ENCODE data around the gene FAM222A. TPM values are rescaled to one million over a fixed set of nuclear protein-coding genes. Genes with fewer than 3 reads are reported as not detected.
"Not testable (repeated sequence)": the region's sequence is repeated elsewhere in the genome, so short reads cannot be mapped to it uniquely, and the experiment has no call there.

FAM222A gene
- total RNA-seq, 1 donor from 2014 or later: 4.1 TPM

DNA sequence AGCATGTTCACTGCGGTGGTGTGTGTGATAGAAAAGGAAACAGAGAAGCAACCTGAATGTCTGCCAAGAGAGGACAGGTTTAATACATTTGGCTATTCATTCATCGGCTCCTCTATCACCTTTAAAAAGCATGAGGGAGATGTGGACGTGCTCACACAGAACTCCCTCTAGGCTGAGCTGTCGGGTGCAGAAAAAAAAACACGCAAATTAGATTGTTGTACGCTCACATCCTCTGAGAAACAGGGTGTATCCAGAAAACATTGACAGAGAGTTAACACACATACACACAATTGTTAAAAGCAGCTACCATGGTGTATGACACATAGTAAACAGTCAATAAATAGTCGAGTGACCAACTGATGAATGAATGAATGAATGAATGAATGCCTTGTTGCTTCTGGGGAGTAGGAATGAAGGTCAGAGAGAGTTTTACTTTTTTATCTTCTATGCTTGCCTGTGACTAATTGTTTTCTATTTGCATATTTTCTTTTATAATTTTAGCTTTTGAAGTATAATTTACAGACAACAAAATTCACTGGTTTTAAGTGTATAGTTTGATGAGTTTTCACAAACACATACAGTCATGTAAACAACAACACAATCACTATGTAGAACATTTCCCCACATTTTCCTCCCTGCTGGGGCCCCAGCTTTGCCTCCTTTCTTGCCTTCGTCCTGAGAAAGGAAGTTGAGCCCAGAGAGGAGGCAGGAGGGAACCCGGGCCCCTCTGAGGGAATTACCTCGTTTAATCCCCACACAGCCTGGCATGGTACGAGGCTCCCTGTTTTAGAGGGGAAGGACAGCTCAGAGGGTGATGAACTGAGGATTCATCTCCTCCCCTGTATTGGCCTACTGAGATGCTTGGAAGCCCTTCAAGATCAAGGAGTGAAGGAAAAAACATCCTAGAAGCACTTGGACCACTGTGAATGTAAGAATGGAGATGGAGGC, 19.7 kb upstream of the FAM222A start:
- DNase-seq (ENCODE audit: low spot score): peak; percentile 57

DNA sequence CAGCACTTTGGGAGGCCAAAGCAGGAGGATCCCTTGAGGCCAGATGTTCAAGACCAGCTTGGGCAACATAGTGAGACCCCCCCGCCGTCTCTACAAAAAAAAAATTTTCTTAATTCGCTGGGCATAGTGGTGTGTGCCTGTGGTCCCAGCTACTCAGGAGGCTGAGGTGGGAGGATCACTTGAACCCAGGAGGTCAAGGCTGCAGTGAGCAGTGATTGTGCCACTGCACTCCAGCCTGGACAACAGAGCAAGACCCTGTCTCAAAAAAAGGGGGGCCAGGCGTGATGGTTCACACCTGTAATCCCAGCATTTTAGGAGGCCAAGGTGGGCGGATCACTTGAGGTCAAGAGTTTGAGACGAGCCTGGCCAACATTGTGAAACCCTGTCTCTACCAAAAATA, 19.0 kb upstream of the FAM222A start:
- DNase-seq (ENCODE audit: low spot score): not testable (repeated sequence)

DNA sequence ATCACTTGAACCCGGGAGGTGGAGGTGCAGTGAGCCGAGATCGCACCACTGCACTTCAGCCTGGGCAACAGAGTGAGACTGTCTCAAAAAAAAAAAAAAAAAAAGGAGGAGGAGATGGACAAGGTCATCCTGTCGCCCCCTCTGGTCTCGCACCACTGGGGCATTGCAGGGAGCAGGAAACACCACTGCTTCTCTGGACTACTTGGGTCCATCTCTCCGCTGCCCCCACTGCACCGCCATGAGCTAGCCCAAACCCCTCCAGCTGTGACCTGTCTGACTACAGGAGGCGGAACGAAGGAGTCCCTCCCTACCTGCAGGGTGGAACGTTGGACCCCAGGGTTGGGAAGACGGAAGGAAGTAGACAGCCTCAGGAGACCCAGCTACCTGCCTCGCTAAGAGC, 18.2 kb upstream of the FAM222A start:
- no peak for DNase-seq (ENCODE audit: low spot score)

DNA sequence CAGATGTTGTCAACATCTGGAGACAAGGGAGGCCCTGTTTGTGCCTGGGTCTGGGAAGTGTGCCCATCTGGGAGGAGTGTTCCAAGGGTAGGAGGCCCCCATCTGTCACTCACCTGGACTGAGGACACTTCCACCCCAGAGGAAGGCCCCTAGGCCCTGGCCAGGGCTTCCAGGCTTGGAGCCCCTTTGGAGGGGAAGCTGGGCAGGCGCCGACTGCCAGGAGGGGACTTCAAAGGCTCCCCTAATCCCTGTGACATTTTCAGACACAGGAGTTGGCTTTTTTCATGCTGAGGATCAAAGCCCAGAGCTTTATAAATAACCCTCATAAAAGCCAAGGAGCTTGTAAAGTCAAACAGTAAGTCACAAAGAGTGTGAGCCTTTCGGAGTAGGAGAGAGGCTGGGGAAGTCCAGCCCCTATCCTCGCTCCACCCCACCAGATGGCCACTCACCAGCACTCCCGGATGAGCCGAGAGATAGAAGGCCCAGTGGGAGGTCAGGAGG, 17.6 kb upstream of the FAM222A start:
- peak; percentile 97 for DNase-seq (ENCODE audit: low spot score)

DNA sequence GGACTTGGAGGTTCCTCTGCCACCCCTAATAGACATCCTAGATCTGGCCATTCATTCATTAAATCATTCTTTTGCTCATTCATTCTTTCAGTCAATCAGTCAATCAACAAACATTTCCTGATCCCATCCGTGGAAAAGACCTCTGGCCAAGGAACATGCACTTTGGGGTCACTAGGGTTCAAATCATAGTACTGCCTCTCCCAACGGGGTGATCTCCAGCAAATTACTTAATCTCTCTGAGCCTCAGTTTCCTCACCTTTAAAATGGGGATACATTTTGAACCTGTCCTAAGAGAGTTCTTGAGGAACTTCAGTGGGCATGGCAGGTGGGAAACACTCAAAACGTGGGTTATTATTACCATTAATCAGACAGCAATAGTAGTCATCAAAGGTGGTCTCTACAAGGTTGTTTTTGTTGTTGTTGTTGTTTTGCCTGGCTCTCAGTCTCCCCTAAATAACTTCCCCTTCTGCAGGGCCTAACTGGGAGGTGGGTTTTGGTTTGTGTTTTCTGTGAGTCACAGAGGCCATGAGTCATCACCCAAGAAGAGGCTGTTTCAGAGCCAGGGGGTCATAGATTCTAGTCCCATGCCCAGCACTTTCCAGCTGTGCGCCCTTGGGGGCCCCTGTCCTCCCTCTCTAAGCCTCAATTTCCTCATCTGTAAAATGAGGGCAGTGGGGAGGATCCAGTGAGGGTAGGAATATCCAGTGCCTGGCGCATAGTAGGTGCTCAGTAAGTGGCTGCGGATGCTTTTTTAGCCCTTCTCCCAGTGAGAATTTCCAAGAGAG, 16.9 kb upstream of the FAM222A start:
- peak; percentile 44 for DNase-seq (ENCODE audit: low spot score)

DNA sequence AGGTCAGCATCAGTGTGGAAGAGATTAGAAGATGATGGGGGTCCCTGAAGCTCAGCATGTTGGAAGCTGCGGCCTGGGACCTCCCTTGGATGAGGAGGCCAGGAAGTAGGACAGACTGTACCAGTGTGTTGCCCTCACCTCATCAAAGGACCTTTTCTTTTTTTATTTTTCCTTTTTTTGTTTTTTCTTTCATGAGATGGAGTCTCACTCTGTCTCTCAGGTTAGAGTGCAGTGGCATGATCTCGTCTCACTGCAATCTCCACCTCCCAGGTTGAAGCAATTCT, 16.4 kb upstream of the FAM222A start:
- DNase-seq (ENCODE audit: low spot score): no peak

DNA sequence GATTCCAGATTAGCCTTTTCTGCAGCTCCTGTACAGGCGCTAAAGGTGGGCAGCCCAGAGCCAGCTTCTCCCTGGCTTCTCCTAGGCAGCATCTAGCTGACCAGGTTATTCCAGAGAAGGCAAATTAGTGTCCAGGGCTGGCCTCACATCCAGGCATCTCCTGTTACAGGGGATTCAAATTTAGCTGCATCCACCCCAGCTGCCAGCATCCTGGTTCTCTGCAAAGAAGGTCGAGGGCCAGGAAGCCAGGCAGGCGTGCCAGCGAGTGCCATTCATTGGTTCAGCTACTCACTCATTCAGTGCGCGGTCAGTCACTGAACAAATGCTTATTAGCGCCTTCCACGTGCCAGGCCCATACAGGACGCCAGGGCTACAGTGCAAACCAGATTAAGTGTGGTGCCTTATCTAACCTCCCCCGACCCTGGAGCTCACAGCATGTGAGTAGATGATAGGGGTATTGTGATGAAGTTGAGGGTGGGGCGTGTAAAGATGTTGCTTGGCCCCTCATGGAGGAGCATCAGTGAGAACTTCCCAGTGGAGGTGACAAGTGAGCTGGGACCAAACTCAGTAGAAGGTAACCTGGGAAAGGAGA, 15.7 kb upstream of the FAM222A start:
- DNase-seq (ENCODE audit: low spot score): no peak

DNA sequence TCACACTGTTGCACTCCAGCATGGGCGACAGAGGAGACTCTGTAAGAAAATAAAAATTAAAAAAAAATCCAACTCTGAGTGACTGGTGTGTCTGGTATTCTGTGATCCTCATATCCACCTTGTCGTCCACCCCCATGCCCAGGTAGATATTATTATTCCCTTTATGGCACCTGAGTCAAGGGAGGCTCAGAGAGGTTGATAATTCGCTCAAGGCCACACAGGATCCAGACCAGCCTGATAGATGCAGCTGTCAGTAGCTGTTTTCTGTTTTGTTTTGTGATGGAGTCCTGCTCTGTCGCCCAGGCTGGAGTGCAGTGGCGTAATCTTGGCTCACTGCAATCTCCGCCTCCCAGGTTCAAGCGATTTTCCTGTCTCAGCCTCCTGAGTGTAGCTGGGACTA, 14.8 kb upstream of the FAM222A start:
- no peak for DNase-seq (ENCODE audit: low spot score)

DNA sequence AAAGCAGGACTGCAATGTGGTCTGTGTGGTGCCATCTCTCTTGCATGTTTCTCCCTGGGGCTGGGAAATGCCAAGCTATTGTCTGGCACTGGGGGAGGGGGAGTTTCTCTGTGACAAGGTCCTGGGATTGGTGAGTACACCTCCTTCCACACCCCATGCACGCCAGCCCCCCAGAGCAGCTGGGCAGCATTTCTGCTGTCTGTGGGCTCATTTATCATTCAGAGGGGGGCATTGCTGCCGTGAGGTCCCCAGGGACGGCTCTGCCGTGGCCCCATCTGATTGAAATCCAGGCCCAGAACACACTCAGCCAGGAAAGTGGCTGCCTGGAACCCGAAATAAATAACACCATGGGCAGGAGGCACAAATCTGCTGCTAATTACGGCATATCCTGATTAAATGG, 12.6 kb upstream of the FAM222A start:
- no peak for DNase-seq (ENCODE audit: low spot score)

DNA sequence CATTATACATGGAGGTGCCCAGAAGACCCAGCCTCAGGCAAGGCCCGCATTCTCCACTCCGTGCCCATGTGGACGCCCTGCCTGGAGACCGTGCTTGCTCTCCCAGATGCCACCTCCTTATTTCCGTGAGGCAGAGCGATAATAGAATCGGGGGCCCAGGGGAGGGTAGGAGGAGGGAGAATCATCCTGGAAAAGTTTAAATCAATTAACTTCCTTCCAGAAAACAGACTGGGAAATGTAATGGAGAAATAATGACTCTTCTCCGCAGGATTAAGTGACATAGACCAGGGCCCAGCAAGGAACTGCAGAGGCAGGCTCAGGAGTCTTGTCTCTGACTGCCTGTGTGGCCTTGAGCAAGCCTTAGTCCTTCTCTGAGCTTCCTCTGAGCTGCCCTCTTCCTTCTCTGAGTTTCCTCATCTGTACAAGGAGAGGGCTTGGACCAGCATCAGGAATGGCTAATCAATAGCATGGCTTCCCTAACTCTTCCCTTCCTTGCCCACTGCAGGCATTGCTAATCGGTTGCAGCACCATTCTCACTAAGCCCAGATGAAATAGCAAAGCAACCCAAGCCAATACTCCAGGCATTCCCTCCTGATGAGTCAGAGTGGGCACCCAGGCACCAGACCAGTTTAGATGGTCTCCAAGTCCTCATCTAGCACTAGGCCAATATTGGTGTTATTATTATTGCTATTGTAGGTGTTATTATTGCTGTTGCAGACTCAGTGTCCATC, 11.3 kb upstream of the FAM222A start:
- DNase-seq (ENCODE audit: low spot score): no peak

DNA sequence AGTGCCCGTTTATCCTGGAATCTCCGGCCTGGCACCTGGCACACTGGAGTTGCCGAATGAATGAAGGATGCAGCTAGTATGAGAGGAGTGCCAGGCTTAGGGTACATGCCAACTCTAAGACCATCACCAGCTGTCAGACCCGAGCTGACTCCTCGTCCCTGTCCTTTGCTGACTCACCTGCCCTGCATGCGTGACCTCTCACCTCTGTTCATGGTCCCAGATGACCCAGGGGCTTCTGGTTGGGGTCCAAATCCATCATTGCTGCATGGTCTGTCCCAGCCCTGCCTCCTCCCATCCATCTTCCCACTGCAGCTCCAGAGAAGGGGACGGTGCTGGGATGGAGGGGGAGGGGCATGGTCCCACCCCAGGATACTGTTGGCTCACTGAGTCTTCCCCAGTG, 9.9 kb upstream of the FAM222A start:
- no peak for DNase-seq (ENCODE audit: low spot score)

DNA sequence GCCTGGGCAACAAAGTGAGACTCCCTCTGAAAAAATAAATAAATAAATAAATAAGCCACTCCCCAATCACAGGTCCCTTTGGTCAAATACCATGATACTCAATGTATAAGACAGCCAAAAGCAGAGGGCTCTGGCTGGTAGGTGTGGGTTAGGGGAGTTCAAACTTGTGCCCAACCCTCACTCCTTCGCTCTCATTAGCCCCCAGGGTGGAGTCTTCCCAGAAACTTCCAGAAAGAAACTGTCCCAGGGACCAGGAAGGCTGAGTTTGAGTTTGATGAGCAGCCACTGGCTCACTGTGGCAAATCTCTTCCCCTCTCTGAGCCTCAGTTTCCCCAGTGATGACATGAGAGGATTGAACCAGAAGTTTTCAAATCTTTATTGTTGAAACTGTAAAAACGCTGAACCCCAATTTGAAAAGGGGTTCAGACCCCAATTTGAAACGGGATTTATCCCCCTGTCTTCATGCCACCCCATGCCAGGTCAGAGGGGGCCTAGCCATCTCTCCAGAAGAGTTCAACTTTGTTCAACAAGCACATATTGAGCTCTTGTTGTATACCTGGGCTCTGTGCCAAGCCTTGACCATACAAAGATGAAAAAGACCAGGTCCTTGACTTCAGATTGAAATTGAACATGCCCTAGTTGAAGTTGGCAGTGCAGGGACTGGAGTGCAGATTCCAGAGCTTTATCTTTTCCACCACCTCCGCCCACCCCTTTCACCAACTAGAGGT, 9.1 kb upstream of the FAM222A start:
- DNase-seq (ENCODE audit: low spot score): no peak

DNA sequence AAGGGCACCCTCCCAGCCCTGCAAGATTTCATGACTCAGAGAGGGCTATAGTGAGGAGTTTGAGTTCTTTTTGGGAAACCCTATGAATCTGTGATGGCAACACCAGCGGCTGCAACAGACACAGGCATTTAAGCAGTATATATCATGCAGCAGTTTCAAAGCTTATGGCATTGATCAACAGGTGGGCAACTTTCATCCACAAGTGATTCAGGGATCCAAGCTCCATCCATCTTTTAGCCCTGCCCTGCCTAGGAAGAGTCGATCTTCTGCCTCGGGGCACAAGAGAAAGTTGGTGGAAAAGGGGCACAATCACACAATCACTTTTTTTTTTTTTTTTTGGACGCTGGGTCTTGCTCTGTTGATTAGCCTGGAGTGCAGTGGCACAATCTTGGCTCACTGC, 8.3 kb upstream of the FAM222A start:
- DNase-seq (ENCODE audit: low spot score): no peak

DNA sequence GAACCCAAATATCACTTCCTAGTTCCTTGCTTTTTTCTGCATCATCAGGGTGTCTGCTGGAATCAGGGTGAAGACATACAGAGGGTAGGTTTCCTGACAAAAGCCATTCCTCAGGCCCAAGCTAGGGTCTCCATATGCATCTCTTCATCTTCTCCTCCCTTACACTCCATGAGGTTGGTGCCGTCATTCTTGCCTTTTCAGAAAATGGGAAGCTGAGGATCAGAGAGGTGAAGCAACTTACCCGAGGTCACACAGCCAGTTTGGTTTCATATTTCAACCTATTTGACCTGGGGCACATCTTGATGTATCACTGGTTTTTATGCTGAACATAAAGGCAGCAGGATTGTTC, 7.3 kb upstream of the FAM222A start:
- DNase-seq (ENCODE audit: low spot score): no peak

DNA sequence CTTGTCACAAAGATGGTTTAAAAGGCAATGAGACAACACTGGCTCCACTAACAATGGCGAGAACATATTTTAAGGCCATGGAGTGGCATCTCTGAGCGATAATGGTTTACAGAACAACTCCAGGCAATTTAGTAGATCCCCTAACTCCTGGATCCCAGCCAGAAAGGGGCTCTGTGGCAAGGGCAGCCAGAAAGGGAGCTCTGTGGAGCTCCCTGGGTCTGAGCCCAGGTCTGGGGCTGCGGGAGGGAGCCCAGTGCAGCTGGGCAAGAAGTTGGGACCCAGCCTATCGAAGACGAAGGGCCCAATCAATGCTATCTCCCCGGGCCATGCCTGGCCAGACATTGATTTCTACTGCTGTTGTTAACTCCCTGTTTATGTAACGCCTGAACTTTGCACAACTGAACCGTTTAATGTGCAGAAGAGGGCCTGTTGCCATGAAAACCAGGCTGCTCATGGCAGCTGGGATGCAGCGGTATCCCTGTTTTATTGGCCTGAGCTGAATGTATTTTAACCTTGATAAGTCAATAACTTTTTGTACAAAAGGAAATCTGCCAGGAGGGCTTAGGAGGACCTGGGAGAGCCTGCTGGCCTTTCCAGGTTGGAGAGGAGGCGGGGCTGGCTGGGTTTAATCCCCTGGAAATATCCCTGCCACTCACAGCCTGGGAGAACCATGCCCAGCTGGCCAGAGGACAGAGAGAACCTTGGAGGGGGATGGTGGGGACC, 6.7 kb upstream of the FAM222A start:
- DNase-seq (ENCODE audit: low spot score): peak; percentile 46

DNA sequence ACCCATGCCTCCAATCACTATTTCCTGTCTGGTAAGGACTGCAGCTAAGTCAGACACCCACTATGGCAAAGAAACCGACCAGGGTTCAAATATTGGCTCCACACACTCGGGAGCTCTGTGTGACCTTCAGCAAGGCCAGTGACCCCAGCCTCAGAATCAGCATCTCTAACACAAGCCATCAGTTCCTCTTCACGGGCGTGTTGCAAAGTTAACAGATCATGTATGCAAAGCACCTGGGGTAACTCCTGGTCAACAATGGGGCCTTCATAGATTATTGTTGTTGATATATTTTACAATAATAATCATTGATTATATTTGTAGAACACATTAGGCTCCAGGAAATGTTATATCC, 6.2 kb upstream of the FAM222A start:
- no peak for DNase-seq (ENCODE audit: low spot score)

DNA sequence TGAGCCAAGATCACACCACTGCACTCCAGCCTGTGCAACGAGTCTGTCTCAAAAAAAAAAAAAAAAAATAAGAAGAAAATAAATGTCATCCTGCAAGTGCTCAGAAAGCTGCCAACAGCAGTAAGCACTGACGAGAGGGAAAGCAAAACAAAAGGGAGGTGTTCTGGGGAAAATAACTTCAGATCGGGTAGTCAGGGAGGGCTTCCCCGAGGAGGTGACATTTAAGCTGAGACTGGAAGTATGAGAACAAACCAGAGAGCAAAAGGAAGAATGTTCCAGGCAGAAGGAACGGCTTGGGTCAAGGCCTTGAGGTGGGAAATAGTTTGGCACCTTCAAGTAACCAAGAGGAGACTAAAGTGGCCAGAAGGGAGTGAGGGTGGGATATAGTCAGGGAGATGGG, 4.7 kb upstream of the FAM222A start:
- no peak for DNase-seq (ENCODE audit: low spot score)

DNA sequence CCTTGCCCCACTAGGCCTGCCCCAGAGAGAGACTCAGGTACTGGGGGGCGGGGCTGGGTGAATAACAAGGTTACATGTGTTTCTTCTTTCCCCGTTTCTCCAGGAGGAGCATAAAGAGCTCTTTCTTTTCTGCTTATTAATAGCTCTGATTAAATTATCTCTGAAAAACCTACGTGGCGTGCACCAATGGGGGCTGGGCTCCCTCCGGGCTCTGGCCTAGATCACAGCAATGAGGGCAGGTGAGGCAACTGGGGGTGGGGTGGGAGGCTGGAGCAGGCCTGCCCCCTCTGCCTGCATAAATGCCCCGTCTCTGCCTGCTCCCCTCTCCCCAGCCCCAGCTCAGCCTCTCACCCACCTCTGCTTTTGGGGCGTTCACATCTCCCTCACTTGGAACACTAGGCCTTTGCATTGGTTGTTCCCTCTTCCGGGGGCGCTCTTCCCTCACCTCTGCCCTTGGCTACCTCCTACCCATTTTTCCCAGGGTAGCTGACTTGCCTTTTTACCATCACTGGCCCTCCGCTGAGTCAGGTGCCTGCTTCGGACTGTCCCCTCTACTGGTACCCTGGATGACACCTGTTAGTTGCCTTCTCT, 4.1 kb upstream of the FAM222A start:
- DNase-seq (ENCODE audit: low spot score): no peak

DNA sequence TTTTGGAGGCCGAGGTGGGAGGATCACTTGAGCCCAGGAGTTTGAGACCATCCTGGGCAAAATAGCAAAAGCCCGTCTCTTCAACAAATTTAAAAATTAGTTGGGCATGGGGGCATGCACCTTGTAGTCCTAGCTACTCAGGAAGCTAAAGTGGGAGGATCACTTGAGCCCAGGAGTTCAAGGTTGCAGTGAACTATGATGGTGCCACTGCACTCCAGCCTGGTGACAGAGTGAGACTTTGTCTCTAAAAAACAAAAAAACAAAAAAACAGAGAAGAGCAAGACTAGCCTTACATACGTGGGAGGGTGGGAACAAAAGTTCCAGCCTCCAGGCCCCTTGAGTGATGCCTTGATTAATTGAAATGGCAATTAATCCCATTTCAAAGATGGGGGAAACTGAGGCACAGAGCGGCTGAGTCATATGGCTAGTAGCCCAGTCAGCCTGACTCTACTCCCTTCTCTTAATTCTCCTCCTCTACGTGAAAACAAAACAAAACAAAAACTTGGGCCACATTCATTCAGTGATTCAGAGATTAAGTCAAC, 3.3 kb upstream of the FAM222A start:
- no peak for DNase-seq (ENCODE audit: low spot score)

Measured in umbilical cord (tissue), 2 donors.